Eye (tissue), 1 donor: Measurements from ENCODE around the gene ARSI.
A peak's percentile ranks its signal among the peaks of the same experiment; 100 is the strongest.

Source experiments
- DNase-seq: peaks from one replicate; pipeline ENCODE4 v3.0.0-alpha.2; 2015

ARSI gene

DNA sequence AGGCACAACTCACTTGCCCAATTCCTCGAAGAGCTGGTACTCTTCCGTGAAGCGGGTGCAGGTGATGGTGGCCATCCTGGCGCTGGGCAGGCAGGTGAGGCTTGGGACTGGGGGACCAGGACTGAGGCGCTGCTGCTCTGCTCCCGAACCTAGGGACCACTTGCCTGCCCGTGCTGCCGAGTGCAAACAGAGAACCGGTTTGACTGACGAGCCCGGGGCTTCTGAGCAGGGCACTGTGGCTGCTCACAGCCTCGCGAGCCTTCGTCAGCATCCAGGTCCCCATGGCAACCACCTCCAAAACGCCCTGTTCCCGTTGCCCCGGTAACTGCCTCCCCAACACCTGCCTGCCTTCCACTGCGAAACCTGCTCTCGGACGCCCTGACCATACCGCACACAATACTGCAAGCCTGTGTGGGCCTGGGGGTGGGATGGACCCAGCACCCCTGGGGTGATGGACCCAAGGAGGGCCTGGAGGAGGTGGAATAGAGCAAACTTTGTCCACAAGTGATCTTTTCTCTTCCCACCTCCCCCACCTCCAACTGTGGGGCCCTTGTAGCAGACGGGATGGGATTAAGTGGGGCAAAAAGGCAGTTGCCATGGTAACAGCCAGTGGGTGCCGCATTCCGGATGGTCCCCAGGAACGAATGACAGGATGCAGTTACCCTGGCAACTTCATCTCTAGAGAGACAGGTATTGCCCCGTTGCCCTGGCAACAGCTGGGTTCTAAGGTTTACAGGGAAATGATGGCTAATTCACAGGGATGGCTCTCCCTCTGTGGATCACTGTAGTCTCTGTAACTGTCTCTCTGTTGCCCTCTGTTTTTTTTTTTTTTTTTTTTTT lies 12.9 kb downstream of the ARSI start, which contains the start of gene CAMK2A:
TSS of gene CAMK2A (minus strand) at position 223 of the 840 bp plus-strand sequence. CDS start at position 75, 148 bp downstream.
- DNase-seq = peak; percentile 78

DNA sequence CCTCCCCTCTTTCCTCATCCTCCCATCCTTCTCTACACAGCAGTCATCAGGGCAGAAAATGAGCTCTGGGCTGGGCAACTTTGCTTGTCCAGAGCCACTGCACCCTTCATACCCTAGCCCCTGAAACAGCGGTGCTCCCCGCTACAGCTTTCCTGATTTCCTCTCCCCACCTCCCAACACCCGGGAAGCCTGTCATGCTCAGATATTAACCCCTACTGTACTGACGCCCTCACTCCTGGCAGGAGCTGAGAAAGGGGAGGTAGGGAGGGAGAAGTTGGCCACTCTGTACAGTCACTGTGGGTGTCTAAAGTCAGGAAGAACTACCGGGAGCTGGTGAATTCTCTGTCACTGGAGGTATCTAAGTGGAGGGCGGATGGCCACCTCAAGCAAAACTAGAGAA lies 13.9 kb downstream of the ARSI start:
- no peak for DNase-seq

DNA sequence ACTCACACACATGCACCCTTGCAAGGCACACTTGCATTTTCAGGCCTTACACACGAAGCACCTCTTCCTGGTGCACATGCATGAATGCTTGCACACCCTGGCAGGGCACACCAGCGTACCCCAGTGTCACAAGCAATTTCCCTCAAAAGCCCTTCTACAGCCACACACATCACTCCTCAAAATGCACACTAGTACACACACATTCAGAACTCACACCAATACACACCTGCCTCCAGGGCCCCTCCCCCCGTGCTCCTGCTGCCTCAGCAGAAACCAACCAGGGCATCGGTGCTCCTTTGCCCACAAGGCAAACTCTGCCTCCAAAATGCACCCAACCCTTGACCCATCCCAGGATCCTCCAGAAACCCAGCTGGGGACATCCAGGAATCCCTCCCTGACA lies 14.3 kb downstream of the ARSI start:
- no peak for DNase-seq

DNA sequence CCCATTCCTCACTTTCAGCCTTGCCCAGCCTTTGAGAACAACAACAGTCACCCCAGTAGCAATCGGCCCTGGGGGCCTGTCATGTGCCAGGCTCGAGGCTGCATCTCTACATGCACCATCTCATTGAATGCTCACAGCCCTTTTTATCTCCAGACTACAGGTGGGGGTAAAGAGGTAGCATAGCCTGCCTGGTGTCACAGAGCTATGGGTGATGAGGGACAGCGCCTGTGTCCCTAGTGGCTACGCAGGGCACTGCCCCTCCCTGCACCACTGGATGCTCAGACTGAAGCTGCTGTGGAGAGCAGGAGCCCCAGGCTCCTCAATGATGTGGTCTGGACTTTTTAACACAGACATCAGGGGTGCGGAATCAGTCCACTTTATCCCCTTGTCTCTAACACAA lies 15.9 kb downstream of the ARSI start:
- DNase-seq = no peak

DNA sequence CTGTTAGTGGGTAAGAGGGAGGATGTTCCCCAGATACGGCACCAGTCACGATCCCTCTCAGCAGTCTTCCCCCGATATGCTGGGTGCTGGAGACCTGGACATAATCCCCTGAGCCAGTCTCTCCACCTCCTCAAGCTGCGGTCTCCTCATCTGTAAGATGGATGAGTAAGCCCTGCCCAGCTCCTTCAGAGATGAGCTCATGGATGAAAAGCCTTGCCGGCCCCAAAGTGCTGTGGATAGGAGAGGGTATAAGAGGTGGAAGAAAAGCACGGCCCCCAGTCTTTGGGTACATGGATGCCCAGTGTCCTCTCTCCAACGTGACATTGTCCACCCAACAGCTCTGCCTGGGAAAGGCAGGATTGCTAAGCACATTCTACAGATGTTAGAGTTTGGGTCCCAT lies 17.6 kb downstream of the ARSI start:
- no peak for DNase-seq

DNA sequence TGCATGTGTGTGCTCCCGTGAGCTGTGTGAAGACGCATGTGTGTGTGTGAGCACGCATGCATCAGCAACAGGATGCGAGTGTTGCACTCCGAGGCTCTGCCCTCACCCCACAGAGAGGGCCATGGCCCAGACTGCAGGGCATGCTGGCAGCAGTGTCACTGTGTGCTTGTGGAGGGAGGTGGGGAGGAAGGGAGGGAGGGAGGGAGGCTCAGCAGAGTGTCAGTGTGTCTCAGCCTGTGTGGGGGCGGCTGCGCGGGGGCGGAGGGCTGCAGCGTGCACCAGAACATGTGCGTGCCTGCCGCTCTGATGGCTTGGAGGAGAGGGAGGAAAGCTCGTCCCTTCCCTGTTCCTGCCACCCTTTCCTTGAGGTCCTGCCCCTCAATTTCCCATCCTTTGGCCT lies 18.4 kb downstream of the ARSI start:
- DNase-seq = no peak

DNA sequence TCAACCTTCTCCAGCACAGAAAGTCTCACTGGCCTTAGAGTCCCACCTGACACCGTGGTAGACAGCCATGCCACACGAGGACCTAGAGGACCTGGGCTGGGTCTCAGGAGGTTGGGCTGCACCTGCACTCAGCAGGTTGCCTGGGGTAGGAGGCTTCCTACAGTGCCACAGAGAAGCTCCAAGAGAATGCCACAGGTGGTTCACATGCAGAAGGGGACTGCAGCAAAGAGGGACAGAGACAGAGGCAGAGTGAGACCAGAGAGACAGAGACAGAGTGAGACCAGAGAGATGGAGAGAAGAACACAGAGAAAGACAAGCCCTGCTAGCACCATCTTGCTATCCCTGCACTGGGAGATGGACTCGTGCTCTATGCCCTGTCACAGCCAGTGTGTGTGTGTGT lies 18.8 kb downstream of the ARSI start:
- DNase-seq = no peak

DNA sequence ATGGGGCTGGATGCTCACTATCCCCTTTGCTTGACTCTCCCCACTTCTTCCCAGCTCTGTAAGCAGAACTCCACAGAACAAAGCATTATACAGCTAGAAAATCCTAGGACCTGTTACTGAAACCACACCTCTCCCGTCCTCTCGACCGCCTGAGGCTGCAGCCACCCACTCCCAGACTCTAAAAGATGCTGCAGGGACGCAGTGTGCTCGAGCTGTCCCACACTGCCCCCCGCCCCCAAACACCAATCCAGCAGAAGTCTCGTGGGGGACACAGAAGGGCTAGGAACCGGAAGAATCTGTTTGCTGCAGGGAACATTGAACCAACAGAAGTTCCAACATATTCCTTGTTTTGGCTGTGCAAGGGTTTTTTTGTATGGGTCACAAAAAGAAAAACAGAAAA lies 20.7 kb downstream of the ARSI start:
- no peak for DNase-seq

DNA sequence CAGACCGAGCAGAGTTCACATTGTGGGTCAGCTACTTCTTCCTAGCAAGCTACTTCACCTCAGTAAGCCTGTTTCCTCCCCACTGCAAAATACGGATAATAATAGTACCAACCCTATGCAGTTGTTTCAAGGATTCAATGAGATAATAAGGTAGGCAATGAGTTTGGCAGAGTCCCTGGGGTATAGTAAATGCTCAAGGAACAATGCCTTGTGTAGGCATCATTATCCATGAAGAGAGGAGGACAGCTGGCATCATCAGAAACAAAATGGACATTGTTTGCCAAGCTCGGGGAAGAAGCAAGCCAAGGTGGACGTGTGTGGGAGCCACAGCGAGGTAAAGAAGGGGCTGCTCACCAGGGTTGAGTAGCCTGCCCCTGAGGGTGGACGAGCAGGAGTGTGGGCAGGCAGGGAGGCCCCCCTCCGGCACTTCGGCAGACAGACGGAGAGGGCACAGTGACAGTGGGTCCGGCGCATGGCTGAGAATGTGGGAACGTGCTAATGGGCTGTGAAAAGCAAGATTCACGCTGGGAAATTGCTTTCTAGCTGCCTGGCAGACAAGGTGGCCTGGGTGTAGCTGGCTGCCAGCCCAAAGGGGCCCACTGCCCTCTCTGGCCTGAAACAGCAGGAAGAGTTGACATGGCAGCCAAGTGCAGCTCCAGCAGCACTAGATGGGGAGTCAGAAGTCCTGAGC lies 23.2 kb downstream of the ARSI start:
- peak; percentile 18 for DNase-seq

DNA sequence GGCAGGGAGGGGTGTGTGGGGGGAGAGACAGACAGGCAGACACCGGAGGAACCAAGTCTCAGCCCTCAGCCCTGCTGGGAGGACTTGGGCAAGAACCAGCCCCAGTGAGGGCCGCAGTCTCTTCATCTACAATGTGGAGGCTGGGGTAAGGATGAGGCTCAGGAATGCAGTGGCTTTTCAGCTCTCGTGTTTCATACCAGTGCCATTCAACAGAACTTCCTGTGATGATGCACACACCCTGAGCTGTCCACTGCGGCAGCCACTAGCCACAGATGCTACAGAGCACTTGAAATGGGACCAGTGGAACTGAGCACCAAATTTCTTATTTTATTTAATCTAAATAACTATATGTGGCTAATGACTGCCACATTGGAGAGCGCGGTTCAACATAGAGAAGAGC lies 23.8 kb downstream of the ARSI start:
- no peak for DNase-seq

DNA sequence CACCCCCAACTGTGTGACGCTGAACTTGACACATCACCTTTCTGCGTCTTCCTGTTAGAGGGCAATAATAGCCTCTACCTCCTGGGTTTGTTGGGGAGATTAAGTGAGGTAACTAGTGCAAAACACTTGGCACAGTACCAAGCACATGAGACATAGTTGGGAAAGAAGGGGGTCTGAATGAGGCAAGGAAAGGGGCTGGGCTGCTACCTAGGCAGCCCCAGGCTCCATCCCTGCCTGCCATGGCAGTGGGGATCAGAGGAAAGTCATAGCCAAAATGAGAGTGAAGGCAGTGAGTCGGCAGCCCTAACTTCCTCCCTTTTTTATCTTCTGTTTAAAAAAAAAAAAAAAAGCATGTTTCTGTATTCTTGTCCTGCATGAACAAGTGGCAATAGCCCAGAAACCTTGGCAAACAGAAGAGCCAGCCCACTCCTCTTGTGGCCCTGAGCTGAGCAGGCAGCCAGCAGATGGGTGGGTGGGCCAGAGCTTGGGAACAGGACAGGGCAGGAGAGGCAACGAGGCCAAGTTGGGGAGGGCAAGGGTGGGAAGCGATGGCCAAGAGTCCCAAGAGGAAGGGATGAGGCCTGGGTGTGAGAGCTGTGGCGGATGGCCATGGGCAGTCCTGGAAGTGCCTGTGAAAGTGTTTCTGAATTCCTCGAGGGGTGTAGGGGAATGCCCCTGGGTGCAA lies 24.5 kb downstream of the ARSI start:
- no peak for DNase-seq

DNA sequence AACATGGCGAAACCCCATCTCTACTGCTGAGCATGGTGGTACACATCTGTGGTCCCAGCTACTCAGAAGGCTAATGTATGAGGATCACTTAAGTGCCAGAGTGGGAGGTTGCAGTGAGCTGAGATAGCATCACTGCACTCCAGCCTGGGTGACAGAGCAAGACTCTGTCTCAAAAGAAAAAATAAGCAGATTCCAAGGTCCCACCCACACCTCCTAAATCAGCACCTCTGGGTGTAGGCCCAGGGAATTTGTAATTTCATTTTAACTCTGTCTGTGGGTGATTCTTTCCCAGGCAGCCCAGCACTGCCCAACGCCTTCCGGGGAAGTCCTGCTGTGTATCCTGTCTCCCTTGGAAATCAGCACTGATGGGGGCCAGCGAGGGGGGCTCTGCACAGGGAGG lies 25.7 kb downstream of the ARSI start:
- DNase-seq = no peak

DNA sequence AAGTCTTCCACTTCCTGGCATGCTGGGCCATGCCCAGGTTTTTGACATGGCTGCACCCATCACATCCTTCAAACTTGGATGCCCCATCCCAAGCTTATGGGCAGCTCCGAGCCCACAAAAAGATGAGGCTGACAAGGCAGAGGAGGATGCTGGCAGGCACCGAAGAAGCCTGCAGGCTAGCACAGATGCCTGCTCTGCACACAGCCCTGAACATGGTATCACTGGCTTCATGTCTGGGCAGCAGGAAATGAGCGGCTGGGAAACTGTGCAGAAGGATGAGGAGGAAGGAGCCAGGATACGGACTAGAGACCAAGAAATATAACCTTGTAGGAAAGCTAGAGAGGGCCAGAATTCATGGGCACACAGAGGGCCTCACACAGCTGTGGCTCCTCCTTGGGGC lies 27.9 kb downstream of the ARSI start:
- DNase-seq = no peak

DNA sequence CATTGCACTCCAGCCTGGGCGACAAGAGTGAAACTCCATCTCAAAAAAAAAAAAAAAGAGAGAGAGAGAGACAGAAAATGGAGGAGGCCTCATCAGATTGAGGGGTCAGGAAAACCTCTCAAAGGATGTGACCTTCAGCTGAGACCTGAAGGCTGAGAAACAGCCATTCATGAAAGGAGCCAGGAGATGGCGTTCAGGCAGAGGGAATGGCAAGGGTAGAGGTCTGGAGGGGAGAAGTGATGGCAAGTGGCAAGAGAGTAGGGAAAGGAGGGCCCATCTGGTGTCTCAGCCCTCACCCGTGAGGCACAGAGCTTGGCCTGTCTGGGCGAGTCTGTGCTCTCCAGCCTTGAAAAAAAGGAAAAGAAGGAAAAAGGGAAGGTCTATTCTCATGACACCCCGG lies 30.2 kb downstream of the ARSI start:
- peak; percentile 86 for DNase-seq

DNA sequence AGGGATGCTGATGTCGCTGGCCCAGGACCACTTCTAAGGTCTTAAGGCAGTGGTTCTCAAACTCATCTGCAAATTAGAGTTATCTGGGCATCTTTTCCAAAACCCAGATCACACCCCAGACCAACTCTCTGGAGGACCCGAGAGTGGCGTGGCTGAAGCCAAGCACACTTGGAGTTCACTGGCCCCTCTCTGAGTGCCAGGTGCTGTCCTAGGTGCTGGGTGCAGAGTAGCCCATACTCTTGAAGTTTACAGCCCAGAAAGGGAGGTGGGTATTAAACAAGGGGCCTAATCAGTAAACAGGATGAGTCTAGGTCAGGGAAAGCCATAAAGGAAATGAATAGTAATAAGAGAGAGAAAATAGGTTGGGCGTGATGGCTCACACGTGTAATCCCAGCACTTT lies 30.8 kb downstream of the ARSI start:
- DNase-seq = no peak

DNA sequence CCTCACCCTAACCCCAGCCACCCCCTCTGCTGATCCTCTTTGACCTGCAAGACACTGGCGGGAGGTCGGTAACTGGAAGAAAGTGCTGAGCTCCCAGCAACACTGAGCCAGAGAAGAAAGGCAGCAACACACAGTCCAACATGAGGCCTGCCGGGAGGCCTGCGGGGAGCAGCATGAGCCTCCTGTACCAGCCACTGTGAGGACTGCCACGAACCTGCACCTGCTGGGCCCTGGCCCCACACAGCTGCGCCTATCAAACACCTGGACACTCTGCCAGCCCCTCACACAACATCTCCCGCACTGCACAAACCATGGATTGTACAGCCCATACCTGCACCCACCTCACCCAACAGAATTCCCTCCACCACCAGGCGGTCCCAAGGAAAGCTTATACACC lies 31.4 kb downstream of the ARSI start:
- no peak for DNase-seq

DNA sequence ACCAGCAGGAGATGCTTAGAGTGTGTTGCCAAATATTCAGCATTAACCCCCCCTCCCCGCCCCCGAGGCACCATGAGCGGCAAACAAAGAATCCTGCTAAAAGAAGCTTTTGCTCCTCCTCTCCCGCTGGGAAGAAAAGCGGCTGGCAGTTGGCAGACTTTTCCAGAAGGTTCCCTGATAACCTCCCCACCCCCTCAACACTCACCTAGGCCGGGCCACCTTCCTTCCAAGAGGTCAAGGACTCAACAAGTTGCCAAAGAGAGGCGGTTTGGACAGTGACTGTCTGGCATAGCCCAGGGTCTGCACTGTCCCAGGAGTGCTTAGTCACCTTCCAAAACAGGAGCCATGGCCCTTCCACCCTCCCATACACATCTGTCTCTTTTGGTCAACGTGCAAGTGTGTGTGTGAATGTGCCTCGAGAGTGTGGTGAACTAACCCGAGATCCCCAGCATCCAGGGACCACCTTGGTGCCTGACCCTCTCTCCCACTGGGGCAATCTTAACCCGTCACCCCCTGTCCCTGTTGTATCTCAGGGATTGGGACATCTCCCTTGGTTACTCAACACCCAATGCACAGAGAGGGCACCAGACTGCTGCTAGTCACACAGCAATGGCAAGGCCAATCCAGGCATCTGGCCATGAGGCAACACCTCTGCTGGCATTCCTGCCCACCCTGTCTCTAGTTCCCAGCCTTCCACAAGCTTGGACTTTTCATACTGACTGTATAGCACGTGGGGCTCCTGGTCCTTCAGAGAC lies 32.0 kb downstream of the ARSI start:
- DNase-seq = peak; percentile 10

DNA sequence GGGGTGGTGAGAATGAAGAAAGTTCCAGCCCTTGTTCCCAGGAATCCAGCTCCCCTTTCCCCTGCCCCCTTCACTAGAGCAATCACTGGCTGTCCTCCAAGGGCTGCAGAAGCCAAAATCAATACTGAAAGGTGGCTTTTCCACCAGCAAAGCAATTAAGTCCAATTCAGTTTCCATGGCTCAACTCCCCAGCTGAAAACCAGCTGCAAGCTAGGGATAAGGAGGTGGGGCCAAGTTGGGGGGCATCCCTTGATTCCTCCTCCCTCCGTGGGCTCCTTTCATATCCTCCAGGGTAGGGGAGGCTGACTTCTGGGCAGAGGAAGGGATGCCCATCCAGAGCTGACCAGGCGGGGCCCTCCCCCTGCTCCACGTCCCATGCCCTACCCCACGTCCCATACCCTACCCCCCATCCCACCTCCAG lies 35.8 kb downstream of the ARSI start:
- peak; percentile 80 for DNase-seq

DNA sequence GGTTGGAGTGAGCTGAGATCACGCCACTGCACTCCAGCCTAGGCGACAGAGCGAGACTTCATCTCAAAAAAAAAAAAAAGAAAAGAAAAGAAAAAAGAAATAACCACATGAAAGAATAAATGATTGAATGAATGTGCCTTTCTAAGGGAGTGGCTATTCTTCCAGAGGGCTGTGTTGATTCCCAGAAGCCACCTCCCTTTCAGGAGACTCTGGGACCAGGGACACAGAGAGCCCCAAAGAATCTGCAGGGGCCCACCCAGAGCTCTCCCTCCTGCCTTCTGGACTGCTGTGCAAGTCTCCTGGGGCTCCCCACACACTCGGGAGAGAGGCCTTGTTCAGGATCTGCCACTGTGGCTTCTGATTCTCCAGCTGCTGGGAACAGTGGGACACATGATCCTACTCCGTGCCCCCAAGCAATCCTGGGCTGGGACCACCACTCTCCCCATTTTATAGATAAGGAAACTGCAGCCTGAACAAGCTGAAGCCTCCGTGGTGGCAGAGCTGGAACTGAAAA lies 36.8 kb downstream of the ARSI start:
- no peak for DNase-seq

DNA sequence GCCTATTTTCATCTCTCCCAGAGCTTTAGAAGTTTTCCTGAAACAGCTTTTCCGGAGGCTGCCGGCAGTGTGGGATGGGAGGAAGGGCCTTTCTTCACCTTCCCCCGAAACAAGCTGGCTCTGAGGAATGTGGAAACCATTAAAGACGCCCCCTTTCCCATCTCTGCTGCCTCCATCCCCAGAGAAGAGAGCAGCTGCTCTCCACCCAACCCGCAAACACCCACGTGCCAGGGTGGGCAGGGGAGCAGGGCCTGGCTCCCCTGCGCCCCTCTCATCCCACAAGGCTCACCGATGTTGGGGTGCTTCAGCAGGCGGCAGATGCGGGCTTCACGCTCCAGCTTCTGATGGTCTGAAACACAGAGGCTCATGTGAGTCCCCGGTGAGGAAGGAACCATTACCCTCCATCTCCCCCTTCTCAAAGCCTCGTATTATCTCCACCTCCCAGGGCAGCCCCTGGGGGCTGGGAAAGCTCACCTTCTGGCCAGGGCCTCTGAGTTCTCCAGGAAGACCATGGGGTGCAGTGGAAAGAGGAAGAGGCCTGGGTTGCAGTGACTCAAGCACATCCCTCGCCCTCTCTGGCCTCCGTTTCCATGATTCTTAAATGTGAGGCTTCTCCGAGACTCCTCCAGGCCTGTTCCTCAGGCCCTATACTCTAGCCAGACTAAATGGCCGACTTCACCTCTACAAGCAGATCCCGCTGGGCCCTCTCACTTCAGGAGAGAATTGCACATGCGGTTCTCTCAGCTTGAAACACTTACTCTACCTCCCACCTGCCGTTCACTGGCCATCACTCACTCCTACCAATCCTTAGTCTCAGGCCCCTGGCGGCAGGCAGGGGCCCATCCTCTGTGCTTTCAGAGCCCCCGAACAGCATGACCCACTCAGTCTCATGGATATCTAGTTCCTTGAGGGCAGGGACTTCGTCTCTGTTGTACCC lies 37.8 kb downstream of the ARSI start:
- no peak for DNase-seq

DNA sequence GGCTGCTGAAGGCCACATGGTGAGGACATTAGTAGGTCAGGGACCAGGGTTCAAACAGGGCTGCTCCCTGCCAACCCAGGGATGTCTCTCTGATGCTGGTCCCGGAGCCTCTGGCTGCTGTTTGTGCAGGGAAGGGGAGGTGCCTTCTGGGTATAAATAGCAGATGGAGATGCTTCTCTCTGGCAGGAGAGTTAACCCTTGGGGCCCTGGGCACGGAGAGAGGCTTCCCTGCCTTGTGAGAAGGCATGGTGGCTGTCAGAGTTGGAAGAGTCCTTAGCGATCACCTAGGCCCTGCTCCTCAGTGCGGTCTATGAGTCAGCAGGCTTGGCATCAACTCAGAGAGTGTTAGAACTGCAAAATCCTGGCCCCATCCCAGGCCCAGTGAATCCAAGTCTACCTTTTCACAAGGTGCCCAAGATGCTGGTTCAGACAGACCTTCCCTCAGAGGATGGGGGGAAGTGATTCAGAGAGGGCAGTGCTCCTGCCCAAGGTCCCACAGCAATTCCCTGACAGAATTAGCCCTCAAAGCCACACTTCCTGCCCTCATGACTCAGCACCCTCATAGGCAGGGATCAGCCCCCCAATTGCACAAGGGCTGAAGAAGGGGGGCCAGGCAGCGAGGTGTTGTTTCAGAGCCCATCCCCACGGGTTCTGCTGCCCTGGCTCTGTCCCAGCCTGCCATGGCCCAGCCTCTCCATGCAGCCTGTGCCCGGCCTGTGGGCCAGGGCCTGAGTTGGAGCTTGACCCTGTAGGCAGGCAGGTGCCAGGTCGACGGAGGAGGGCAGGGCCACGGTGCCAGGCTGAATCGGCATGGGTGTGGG lies 38.7 kb downstream of the ARSI start:
- DNase-seq = peak; percentile 78
